NCI-H2196 treated with DMSO at 0.1 percent for 48 hours (cell line): ENCODE results near the gene MAP3K9.
"Not testable (repeated sequence)": the region's sequence is repeated elsewhere in the genome, so short reads cannot be mapped to it uniquely, and the experiment has no call there.

Experiments
- DNase-seq: peaks from one replicate; lab custom pipeline; 2025; ENCODE audit not compliant: unreplicated experiment; lab: John Stamatoyannopoulos, UW

The MAP3K9 gene

GRCh38 chr14:70809225-70810219, at the start of gene MAP3K9:
Gene MAP3K9 (minus strand): TSS chr14:70809513. CDS start chr14:70809171, 342 bp downstream.
- DNase-seq, result peak; percentile 98

GRCh38 chr14:70858641-70859040, 49.3 kb upstream of the MAP3K9 start:
- no peak for DNase-seq

GRCh38 chr14:70857496-70857890, 48.2 kb upstream of the MAP3K9 start:
- no peak for DNase-seq

- DNase-seq, result no peak
Measured at GRCh38 chr14:70856851-70857495, 47.7 kb upstream of the MAP3K9 start.

- DNase-seq, result no peak
Measured at GRCh38 chr14:70855486-70855885, 46.2 kb upstream of the MAP3K9 start.

- not testable (repeated sequence) for DNase-seq
Measured at GRCh38 chr14:70853658-70854057, 44.3 kb upstream of the MAP3K9 start.

- DNase-seq, result no peak
Measured at GRCh38 chr14:70847406-70848090, 38.2 kb upstream of the MAP3K9 start.

GRCh38 chr14:70845601-70846000, 36.3 kb upstream of the MAP3K9 start:
- no peak for DNase-seq

- DNase-seq, result no peak
Measured at GRCh38 chr14:70842851-70843462, 33.6 kb upstream of the MAP3K9 start.

GRCh38 chr14:70838076-70838475, 28.8 kb upstream of the MAP3K9 start:
- DNase-seq, result no peak

- no peak for DNase-seq
Measured at GRCh38 chr14:70836946-70837345, 27.6 kb upstream of the MAP3K9 start.

- no peak for DNase-seq
Measured at GRCh38 chr14:70833884-70834283, 24.6 kb upstream of the MAP3K9 start.

- DNase-seq, result no peak
Measured at GRCh38 chr14:70832561-70833305, 23.4 kb upstream of the MAP3K9 start.

GRCh38 chr14:70830998-70831781, 21.9 kb upstream of the MAP3K9 start:
- no peak for DNase-seq

- no peak for DNase-seq
Measured at GRCh38 chr14:70828188-70828587, 18.9 kb upstream of the MAP3K9 start.

- DNase-seq, result no peak
Measured at GRCh38 chr14:70827752-70828151, 18.4 kb upstream of the MAP3K9 start.

- DNase-seq, result no peak
Measured at GRCh38 chr14:70827347-70827746, 18.0 kb upstream of the MAP3K9 start.

- DNase-seq, result no peak
Measured at GRCh38 chr14:70823281-70823680, 14.0 kb upstream of the MAP3K9 start.

- no peak for DNase-seq
Measured at GRCh38 chr14:70822530-70823185, 13.3 kb upstream of the MAP3K9 start.
